ENCODE measurements around the gene SLC35B1.
"Not testable (repeated sequence)": the region's sequence is repeated elsewhere in the genome, so short reads cannot be mapped to it uniquely, and the experiment has no call there.

- not testable (repeated sequence) for TF ChIP-seq CTCF, POLR2A (IDR thresholded peaks at IDR 0.05)
Measured at GRCh38 chr17:49673679-49674078, 34.1 kb downstream of the SLC35B1 start.
